Measurements from ENCODE around the gene DHRS9.
"Not testable (repeated sequence)": the region's sequence is repeated elsewhere in the genome, so short reads cannot be mapped to it uniquely, and the experiment has no call there.

DNA sequence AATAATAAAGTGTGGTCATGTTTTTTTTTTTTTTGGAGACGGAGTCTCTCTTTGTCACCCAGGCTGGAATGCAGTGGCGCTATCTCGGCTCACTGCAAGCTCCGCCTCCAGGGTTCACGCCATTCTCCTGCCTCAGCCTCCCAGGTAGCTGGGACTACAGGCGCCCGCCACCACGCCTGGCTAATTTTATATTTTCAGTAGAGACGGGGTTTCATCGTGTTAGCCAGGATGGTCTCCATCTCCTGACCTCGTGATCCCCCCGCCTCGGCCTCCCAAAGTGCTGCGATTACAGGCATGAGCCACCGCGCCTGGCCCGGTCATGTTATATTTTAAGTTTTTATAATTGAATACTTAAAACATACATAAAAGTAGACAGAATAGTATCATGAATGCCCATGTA, 5.2 kb upstream of the DHRS9 start:
- TF ChIP-seq POLR2A (IDR thresholded peaks at IDR 0.05): not testable (repeated sequence)
- TF ChIP-seq, protein P1, sequence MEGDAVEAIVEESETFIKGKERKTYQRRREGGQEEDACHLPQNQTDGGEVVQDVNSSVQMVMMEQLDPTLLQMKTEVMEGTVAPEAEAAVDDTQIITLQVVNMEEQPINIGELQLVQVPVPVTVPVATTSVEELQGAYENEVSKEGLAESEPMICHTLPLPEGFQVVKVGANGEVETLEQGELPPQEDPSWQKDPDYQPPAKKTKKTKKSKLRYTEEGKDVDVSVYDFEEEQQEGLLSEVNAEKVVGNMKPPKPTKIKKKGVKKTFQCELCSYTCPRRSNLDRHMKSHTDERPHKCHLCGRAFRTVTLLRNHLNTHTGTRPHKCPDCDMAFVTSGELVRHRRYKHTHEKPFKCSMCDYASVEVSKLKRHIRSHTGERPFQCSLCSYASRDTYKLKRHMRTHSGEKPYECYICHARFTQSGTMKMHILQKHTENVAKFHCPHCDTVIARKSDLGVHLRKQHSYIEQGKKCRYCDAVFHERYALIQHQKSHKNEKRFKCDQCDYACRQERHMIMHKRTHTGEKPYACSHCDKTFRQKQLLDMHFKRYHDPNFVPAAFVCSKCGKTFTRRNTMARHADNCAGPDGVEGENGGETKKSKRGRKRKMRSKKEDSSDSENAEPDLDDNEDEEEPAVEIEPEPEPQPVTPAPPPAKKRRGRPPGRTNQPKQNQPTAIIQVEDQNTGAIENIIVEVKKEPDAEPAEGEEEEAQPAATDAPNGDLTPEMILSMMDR (IDR thresholded peaks at IDR 0.05): not testable (repeated sequence)

Data from testis (tissue), 2 donors.